Glomerular visceral epithelial cell (primary cell): Measurements from ENCODE around the gene SLC39A11.
A peak's percentile ranks its signal among the peaks of the same experiment; 100 is the strongest.

Experiments
- DNase-seq: peaks from one replicate; pipeline ENCODE4 v3.0.0-alpha.2; 2016; ENCODE audit errors: extremely low spot score

Gene SLC39A11

DNA sequence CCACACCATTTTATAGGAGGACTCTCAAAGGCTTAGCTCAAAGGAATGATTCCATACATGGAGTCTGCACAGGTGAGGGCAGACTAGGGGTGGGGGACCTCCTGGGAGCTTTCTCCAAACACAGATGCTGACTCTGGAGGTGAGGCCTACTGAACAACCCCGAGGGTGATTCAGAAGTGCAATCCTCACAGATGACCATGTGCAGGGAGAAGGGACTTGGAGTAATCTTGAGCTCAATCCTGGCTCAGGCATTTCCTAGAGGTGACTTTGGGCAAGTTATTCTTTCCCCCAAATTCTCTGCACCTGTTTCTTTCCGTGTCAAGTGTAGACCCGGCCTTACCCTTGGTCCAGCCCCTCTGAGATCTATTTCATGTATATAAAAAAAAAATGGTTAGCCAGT is 401.5 kb downstream of the SLC39A11 start:
- no peak for DNase-seq

DNA sequence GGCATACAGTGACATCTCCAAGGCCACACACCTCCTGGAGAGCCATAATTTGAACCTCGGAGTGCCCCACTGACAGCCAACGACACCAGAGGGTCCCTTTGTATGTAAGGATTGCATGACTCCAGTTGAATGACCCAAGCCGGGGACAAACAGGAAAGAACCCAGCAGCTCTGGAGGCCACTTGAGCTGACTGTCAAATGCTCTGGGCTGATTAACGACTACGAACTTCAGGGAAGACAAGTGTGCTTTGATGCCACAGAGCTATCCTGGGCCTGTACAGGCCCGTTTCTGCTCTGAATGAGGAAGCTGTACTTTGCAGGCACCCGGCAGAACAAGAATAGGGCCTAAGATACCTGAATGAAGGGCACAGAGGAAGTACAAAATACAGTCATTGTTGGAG is 404.6 kb downstream of the SLC39A11 start:
- no peak for DNase-seq

DNA sequence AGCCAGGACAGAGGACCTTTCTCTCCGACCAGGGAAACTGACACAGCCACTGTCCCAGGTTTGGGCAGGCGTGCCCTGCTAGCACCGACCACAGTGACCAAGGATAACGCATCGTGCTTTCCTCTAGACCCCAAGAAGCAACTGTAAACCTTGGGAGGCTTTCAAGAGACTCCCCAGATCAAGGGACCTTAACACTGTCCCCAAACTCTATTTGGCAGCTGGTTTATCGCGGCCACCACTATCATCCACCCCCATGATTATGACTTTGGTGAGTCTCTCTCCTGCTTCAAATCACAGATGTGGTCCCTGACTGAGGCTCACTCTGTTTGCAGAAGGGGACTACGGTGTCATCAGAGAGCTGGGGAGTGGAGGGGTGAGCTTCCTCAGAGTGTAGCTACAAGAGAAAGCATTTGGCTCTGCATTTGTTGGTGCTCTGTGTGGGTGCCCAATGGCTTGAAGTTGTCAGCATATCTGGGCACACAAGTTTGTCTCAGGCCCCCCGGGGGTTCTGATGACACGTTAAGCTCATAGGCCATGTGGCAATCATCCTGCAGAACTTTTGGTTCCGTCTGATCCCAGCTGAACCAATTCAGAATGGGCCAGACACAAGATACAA is 408.0 kb downstream of the SLC39A11 start:
- no peak for DNase-seq

DNA sequence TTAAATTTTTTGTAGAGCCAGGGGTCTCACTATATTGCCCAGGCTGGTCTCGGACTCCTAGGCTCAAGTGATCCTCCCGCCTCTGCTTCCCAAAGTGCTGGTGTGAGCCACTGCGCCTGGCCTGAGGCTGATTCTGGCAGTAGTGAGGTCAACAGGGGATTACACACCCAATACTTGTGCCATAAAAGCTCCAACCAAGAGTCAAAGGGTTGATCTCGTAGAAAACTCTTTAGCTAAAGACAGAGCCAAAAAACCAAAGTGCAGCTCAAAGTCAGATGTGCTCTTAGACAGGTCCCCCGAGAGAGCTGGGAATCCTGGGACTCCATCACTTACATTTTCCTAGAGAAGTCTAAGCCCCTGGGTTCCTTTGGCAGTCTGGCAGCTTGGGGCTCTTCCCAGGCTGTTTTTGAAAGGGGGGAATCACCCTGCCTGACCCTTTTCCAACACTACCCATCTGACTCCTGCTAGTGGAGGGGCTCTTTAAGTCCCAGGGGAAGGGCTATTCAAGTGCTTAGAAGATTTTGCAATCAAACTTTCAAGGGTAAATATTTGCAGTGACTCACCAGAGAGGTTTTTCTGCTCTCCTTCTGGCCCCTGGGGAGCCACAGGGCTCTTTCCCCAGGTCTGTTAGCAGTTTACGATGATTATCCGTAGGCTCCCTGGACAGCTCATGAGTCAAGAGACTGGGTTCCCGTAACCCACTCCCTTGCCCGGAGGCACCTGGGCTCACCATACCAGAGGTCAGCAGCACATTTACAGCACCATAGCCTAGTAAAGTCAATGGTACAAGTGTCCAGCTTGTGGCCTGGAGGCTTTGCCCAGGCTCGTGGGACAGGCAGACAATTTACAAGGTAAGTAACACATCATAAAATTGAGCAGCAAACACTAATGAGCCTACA is 408.7 kb downstream of the SLC39A11 start:
- DNase-seq = peak; percentile 77

DNA sequence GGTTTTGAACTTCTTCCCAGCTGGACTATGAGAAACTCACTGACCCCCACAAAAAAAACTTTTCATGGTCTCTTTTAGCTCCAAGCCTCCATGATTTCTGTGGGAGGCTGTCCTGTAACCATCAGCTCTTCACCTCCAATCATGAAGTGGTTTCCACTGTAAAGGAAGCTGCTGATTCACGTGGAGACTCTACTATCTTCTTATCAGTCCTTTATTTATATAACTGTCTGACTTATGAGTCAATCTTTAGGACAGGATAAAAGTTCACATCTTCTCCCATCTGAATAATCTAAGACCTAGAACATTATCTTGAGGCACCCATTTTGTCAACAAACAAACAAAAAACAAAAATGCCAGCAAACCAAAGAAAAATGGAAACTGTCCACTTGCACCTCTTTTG is 409.9 kb downstream of the SLC39A11 start:
- DNase-seq = no peak

DNA sequence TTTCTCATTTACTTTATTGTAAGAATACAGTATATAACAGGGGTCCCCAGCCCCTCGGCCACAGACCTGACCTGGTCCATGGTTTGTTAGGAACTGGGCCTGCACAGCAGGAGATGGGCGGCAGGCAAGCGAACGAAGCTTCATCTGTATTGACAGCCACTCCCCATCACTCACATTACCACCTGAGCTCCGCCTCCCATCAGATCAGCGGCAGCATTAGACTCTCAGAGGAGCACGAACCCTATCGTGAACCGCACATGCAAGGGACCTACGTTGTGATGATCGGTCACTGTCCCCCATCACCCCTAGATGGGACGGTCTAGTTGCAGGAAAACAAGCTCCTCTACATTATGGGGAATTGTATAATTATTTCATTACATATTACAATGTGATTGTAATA is 410.6 kb downstream of the SLC39A11 start:
- no peak for DNase-seq

DNA sequence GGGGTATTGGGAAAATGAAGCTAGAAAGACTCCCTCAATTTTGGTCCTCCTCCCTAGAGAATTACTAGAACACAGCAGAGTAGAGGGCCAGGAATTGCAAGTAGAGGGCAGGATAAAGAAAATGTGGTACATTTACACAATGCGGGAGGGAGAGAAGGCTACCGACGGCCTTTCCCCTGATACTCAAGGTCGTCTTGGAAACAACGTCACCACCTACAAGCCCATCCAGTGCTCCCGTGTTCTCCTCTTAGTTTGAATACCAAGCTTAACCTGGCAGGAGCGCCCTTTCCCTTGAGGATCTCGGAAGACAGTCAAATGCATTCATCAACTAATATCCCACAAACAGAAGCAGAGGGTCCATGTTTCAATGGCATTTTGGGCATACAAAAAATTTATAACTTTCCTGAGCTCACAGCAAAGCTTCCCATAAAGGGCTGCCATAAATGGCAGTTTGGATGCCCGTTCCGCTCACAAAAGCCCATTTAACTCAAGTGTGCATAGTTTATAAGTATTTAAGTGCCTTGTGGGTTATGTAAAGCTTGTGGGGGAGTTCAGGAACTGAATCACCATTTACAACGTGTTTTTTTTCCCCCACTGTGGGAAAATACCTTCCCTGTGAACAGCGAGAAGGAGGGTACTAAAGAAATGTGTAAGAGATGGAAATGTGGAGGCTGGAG is 414.6 kb downstream of the SLC39A11 start:
- DNase-seq = peak; percentile 63

DNA sequence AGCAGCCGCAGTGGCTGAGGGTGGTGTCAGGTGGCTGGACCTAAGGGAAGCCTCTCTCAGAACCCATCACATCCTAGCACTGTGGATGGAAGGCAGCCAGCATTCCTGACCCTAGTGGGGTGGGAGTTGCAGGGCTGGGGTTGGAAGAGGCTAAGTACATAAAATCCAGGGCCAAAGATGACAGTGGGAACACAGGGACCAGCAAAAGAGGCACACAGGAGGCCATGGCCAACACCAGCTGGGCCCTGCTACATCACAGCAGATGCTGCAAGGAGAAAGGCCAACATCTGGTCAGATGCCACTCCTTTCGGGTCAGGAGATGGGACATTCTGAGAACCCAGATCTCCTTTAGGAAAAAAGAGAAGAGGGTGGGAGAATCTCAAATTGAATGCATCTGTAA is 415.4 kb downstream of the SLC39A11 start:
- DNase-seq = no peak

DNA sequence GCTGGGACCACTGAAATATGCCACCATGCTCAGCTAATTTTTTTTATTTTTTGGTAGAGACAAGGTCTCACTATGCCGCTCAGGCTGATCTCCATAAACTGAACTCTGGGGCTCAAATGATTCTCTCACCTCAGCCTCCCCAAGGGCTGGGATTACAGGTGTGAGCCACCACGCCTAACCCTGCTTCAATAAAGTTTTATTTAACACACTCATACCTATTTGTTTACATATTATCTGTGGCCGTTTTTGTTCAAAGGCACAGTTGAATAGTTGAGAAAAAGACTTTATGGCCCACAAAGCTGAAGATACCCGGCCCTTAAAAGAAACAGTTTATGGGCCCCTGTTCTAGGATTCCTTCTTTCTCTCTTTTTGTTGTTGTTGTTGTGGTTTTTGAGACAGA is 419.8 kb downstream of the SLC39A11 start:
- no peak for DNase-seq

DNA sequence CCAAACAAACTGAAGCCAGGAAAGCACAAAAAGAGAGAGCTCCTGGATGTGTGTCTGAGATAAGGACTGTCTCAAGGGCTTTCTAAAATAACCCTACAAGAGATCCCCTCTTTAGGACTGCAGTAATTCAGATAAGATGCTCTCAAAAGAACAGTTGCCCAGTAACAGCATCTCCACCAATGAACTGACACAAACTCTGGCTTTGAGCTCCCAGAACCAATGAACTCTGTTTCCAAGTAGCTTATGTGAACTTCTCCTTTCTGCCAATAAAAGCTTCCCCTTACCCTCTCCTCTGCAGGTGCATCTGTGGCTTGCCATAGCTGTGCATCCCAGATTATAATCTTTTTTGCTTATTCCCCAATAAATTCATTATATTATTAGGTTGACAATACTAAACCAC is 421.5 kb downstream of the SLC39A11 start:
- no peak for DNase-seq

DNA sequence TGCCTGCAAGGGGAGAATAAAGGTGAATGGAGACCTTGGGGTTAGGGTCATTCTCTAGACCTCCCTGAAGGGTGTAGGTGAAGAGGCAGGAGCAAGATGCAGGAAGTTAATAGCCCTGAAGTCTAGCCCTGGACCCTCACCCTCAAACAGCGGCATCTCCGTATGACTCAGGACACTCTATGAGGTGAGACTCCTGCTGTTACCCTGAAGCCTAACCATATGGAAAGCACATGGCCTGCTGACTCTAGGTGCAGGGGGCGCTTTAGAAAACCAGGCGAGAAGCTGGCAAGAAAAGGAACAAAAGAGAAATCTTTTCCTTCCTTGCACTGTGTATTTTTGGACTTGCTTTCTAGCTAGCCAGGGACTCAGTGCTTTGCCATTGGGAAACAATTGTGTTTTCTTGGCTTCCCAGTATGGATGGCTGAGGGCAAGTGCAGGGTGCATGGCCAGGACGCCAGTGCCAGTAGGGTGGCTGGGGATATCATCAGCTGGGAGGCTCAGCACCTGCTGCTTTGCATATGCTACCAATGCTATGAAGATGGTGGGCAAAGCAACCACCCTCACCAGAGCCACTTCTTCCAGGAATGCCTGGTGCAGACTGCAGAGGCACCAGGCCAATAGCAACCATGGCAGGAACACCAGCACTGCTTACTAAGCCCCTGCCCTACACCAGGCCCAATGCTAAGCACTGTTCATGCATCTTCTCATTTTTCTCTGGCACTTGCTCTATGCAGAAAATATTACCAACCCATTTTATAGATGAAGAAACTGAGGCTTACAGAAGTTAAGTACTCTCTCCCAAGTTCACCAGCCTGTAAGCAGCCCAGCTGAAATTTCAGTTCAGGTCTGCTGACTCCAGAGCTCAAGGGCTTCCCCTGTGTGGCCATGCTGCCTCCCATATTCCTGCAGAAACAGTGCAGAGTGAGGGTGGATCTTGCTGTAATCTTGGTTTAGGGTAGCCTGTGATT is 425.1 kb downstream of the SLC39A11 start:
- DNase-seq = no peak

DNA sequence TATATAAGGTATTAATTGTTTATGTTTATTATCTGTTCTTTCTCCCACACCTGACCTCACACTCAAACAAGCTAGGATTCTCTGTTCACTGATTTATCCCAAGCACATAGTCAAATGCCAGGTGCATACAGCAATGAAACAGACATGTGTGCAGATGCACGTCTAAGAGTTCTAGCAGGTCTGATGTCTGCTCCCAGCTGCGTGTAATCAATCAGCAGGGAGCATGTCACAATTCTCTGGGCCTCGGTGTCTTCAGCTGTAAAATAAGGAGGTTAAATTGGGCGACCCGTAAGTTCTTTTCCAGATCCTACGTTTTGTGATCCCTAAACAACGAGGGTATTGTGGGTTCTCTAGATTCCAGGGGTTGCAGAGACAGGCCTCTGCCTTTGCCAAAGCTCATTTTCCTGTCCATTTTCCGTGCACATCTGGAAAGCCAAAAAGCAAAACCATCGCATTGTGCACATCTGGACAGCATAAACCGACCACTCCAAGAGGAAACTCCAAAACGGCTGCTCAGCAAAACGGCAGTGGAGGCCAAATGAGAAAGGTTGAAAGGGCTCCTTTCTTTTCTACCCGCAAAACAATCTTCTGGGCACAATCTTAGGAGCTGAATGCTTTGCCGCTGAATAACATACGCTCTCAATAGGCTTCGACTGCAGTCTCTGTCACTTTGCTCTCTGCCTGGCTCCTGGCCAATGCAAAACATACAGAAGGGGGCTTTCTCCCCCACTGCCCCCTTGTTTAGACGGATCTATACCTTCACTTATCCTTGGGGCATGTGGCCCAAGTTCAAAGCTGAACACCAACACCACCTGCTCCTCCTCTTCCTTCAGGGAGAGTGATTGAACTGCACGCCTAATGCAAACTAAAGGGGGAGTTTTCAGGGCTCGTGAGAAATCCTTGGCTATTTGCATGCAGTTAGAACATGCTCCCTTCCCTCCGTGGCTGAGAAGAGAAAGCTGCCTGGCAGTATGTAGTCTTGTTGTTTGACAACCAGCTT is 426.3 kb downstream of the SLC39A11 start:
- DNase-seq = no peak

DNA sequence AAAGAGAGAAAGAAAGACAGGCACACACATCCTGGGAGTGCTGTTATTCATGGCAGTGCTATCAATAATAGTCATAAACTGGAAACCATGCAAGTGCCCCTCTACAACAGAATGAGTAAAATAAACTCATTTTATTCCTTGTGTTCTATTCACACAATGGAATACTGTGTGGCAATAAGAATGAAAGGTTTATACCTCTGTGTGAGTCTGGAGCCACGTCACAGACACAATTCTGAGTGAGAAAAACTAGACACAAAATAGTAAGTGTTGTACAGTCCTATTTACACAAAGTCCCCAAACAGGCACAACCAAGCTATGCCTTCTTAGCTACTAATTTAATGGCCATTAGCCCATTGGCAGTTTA is 429.7 kb downstream of the SLC39A11 start:
- no peak for DNase-seq

DNA sequence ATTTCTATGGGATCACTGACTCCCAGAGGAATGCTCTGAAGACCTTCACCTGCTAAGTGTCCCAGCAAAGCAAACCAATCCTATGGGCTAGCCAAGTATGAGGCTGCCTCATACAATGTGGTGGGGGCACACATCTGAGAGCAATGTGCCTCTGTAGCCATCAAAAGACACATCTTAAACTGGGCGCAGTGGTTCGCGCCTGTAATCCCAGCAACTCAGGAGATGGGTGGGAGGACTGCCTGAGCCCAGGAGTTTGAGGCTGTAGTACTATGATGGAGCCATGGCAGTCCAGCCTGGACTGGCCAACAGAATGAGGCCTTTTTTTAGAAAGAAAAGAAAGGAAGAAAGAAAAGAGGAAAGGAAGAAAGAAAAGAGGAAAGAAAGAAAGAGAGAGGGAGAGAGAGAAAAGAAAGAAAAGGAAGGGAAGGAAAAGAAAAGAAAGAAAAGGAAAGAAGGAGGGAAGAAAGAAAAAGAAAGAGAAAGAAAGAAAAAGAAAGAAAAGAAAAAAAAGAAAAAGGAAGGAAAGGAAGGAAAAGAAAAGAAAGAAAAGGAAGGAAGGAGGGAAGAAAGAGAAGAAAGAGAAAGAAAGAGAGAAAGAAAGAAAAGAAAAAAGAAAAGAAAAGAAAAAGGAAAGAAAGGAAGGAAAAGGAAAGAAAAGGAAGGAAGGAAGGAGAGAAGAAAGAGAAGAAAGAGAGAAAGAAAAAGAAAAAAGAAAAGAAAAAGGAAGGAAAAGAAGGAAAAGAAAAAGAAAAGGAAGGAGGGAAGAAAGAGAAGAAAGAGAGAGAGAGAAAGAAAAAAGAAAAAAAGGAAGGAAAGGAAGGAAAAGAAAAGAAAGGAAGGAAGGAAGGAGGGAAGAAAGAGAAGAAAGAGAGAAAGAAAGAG is 430.3 kb downstream of the SLC39A11 start:
- no peak for DNase-seq

DNA sequence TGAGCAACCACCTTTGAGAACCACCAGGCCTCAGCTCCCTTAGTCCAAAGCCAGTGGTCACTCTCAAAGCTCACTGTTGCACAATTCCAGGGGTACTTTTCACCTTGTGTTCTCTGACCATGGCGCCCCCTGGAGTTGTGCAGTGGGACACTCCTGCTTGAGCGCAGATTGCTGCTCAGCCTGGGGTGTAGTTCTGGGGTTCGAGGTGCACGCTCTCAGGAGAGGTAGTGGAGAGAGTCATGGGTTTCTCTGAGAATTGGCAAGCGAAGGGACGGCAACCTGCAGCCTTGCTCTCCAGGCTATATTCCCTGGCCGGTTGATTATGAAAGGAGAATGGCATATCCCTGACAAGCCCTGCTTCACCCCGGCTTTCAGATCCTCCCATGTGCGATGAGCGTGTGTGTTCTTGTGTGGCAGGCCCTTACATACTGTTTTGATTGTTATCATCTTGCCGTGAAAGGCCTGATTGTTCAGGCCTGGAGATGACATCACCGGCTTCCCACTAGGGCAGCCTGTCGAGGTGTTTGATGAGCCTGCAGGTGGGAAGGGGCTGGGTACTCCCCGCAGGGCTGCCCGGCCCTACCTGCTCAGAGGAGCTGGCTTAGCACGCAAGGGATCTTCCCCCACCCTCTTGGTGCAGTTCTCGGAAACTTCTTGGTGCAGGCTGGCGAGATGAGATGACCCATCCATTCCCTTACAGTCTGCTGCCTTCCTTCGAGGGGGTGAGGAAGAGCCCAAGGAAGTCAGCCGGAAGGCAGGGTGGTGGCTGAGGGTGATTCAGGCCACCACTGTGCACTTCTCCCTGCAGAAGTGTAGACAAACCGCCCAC is 431.2 kb downstream of the SLC39A11 start:
- peak; percentile 53 for DNase-seq

DNA sequence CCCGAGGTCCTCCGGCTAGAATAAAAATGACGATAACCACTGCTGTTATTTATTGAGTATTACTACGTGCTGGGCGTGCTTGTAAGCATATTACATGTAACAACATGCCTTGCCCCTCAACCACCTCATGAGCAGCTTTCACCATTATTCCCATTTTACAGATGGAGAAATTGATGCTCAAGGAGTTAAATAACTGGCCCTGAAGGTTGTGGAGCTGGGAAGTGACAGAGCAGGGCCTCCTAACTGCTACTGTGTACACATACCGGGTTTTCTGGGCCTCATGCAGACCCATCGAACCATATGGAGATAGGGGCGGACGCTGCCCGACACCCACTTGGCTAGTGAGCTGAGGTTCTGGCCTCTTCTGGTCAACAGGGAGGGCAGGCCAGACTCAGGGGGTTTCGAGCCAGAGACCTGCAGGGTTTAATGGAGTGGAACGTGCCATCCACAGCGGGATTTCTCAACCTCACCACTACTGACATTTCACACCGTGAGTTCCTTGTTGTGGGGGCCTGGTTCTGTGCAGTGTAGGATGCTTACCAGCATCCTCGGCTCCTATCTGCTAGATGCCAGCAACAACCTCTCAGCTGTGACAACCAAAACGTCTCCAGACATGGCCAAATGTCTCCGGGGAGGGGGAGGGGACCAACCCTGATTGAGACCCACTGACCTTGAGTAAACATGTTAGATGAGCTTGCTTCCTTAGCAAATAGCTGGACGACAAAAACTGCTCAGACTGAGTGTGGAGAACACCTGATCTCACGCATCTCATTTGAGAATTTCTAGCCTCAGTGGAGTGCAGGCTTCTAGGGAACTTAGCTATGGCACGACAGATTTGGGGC is 432.0 kb downstream of the SLC39A11 start:
- peak; percentile 11 for DNase-seq

DNA sequence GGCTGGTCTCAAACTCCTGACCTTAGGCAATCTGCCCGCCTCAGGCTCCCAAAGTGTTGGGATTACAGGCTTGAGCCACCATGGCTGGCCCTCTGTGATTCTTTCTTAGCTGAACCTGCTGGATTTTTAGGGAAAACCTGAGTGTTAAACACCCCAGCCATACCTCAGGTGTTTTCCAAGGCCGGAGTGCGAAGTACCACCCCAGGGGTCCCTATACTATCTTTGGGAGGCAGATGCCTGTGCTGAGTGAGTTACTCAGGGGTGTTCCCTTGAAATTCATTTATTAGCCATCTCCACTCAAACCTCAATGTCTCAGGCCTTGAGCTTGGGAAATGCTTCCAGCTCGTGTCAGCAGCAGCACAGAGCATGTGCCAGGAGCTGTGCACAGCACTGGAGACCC is 432.7 kb downstream of the SLC39A11 start:
- no peak for DNase-seq

DNA sequence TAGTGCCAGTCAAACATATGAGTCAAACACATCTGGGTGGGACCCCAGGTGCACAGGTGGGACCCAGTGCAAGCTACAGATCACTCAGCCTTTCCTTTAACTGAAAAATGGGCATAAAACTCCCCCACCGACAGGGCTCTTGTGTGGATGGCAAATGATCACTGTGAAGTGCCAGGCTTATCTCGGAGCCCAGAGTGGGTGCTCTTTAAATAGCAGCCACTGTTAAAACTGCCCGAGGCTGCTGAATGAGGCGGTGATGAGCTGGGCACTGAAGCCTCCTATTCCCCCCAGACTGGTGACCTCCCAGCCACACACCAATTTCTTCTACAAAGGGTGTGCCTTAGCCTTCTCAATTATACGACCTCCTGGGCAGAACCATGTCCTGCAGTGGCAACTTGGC is 433.8 kb downstream of the SLC39A11 start:
- no peak for DNase-seq
